BJ (cell line): ENCODE data around the gene FAM181A. TPM values are rescaled to one million over a fixed set of nuclear protein-coding genes. Genes with fewer than 3 reads are reported as not detected.

ENCODE experiments used
- CTCF ChIA-PET: fragments of 350-600 bp; formaldehyde crosslinking; extraction: SDS; loops from one replicate; lab custom pipeline; 2021; ENCODE audit warnings: antibody characterized with exemption, inconsistent platforms; lab: Yijun Ruan, JAX
- POLR2A ChIA-PET: fragments of 300-600 bp; sonication (Branson Sonifier 250); formaldehyde crosslinking; extraction: SDS; loops from one replicate; lab custom pipeline; 2021; ENCODE audit warnings: antibody characterized with exemption; lab: Charles Lee
- DNase-seq: peaks from one replicate; pipeline ENCODE4 v3.0.0-alpha.2; 2011; ENCODE audit warnings: low read depth
- H3K27me3 ChIP-seq: 2 replicates; pipeline ENCODE4 v1.6.0; 2011; ENCODE audit warnings: low read length; ENCODE audit not compliant: control insufficient read depth, insufficient read depth
- H3K36me3 ChIP-seq: 2 replicates; pipeline ENCODE4 v1.5.1; 2011; ENCODE audit warnings: low read length; ENCODE audit not compliant: control insufficient read depth, insufficient read depth
- H3K4me3 ChIP-seq: 2 replicates; pipeline ENCODE4 v1.5.1; 2011; ENCODE audit warnings: low read depth, mild to moderate bottlenecking, control low read depth, low read length
- polyA plus RNA-seq: library from polyadenylated mRNA; depleted of rRNA; stranded (reverse); fragments of >200 nt; gene quantifications from 2 replicates; pipeline ENCODE4 v1.2.3, GENCODE V29; 2011
- TF ChIP-seq, protein P1 (sequence below): IDR thresholded peaks from 2 replicates; pipeline ENCODE4 v1.5.1; 2011; ENCODE audit warnings: low read depth, mild to moderate bottlenecking, control low read depth, inconsistent platforms, low read length, moderate library complexity; ENCODE audit not compliant: insufficient read depth

Gene FAM181A
- polyA plus RNA-seq, 1 experiment: not detected

GRCh38 chr14:93953739-93954515, 26.8 kb downstream of the FAM181A start:
- ChIA-PET CTCF (interaction anchor here (2.4 to 3.0 kb wide), 2 partner anchors 15 kb away, joined by 11 read pairs; no protein-coding TSS in a partner anchor), POLR2A (no interaction called here)

DNA sequence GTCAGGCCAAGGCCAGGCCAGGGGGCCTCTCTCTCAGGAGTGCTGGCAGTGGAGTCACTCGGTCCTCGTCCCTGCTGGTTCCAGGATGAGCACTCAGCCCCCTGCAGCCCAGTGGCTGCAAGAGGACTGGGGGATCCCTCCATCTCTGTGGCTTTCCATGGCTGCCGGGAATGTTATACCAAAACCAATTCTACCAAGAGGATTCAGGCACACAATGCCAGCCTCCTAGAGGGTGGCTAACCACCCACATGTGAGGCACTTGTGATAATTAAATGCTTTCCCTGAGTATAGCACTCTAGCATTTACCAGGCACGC, 27.3 kb downstream of the FAM181A start:
- no peaks in the 10 kb centered on the region for H3K27me3 ChIP-seq
- ChIA-PET CTCF (interaction anchor here (3.0 kb wide), 1 partner anchor 16 kb away, joined by 11 read pairs; no protein-coding TSS in a partner anchor), POLR2A (no interaction called here)
- DNase-seq: no peak
- no peaks in the 10 kb centered on the region for H3K36me3 ChIP-seq
- TF ChIP-seq, protein P1, sequence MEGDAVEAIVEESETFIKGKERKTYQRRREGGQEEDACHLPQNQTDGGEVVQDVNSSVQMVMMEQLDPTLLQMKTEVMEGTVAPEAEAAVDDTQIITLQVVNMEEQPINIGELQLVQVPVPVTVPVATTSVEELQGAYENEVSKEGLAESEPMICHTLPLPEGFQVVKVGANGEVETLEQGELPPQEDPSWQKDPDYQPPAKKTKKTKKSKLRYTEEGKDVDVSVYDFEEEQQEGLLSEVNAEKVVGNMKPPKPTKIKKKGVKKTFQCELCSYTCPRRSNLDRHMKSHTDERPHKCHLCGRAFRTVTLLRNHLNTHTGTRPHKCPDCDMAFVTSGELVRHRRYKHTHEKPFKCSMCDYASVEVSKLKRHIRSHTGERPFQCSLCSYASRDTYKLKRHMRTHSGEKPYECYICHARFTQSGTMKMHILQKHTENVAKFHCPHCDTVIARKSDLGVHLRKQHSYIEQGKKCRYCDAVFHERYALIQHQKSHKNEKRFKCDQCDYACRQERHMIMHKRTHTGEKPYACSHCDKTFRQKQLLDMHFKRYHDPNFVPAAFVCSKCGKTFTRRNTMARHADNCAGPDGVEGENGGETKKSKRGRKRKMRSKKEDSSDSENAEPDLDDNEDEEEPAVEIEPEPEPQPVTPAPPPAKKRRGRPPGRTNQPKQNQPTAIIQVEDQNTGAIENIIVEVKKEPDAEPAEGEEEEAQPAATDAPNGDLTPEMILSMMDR: no peak
- H3K4me3 ChIP-seq: no peak overlapping the region

More at GRCh38 chr14:93953739-93954515, 26.8 kb downstream of the FAM181A start:
- Histone ChIP-seq H3K27me3 (no peaks in the 10 kb centered on the region), H3K36me3 (no peaks in the 10 kb centered on the region), H3K4me3 (no peak overlapping the region)
- TF ChIP-seq, protein P1: no peak
- DNase-seq: no peak

DNA sequence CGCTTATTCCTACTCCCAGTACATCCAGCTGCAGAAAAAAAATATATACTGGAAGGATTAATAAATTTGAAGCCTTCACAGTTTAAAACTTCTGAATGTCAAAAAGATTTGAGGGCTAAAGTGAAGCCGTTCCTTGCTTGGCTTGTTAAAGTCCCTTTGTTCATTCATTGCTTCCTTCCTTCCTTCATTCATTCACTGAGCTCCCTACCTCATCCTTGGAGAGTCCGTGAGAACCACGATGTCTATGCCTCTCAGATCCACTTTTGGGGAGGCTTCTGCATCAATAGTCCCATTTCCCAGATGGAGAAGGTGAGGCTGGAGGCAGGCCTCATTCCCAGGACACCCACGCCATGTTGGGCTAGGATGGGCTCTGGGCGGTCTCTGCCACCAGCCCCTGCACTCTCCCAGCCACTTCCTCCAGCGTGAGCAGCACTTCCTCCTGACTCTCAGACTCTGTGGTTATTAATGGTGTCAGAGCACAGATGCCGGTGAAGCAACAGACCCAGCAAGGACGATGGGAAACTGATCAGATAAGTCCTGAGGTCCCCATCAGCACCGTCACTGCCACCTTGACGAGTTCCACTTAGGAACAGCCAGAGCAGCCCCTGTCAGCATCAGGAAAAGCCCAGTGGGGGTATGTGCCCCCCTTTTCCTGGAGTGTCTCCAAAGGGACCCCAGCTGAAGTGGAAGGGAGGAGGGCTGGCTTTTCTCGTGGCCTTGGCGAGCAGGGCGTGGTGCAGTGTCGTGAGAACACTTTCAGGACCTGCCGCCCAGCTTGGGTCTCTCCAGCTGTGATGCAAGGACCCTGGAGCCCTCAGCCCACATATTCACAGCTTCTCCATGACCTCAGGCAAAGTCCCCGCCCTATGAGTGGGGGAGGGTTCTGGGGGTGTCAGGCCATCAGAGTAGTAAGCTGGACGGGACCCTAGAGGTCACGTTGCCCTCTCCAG, 28.0 kb downstream of the FAM181A start:
- no peaks in the 10 kb centered on the region for H3K36me3 ChIP-seq
- no peak overlapping the region for H3K4me3 ChIP-seq
- H3K27me3 ChIP-seq: no peaks in the 10 kb centered on the region
- POLR2A ChIA-PET: no interaction called here
- DNase-seq: no peak
- TF ChIP-seq, protein P1: no peak
- CTCF ChIA-PET: interaction anchor here (1.5 to 3.0 kb wide), 2 partner anchors 16 to 45 kb away, joined by 6 to 11 read pairs; no protein-coding TSS in a partner anchor

- no peak for DNase-seq
- Histone ChIP-seq H3K36me3 (no peaks in the 10 kb centered on the region), H3K27me3 (no peaks in the 10 kb centered on the region), H3K4me3 (no peak overlapping the region)
- CTCF ChIA-PET: interaction anchor here (1.5 to 3.0 kb wide), 2 partner anchors 17 to 44 kb away, joined by 6 to 11 read pairs; no protein-coding TSS in a partner anchor
- POLR2A ChIA-PET: no interaction called here
- TF ChIP-seq, protein P1: no peak
Measured at GRCh38 chr14:93955850-93956481, 28.8 kb downstream of the FAM181A start.
